Endothelial cell of umbilical vein (primary cell): ENCODE data around the gene MCC. TPM values are rescaled to one million over a fixed set of nuclear protein-coding genes. Genes with fewer than 3 reads are reported as not detected.

Experiments
- BruUV-seq: library from RNA; stranded (reverse); fragments of 400-500 nt; replicated peaks from 2 replicates; lab custom pipeline; 2021; lab: Mats Ljungman, UMichigan
- CTCF ChIA-PET: fragments of 300-600, 350-600 bp; sonication (Branson Sonifier 250); formaldehyde crosslinking; loops from one replicate; lab custom pipeline; 2021; ENCODE audit warnings: antibody characterized with exemption, inconsistent platforms; lab: Charles Lee
- POLR2A ChIA-PET: fragments of 300-600, 350-600 bp; sonication (Branson Sonifier 250); formaldehyde crosslinking; loops from one replicate; lab custom pipeline; 2021; ENCODE audit warnings: antibody characterized with exemption, inconsistent platforms; lab: Charles Lee
- DNase-seq: peaks from one replicate; pipeline ENCODE4 v3.0.0-alpha.2; 2011; ENCODE audit warnings: low read depth, low spot score
- FAIRE-seq: peaks from 2 replicates; lab custom pipeline; 2011; peaks lifted over from hg19 to GRCh38; lab: Jason Lieb, UNC
- H2AFZ ChIP-seq: 2 replicates; pipeline ENCODE4 v1.6.0; 2012; ENCODE audit warnings: low read depth, low read length, control low read depth, inconsistent platforms
- H3K27ac ChIP-seq: 2 replicates; pipeline ENCODE4 v1.5.1; 2011; ENCODE audit warnings: low read depth, mild to moderate bottlenecking, control low read depth, low read length, moderate library complexity; ENCODE audit not compliant: insufficient read depth
- H3K27me3 ChIP-seq, 2 experiments: 2 replicates each; pipeline versions ENCODE4 v1.6.0 to v1.6.1; 2011; ENCODE audit warnings: low read length in 2 of 2, mixed read lengths in 1 of 2; ENCODE audit not compliant: control insufficient read depth in 2 of 2, insufficient read depth in 2 of 2
- H3K36me3 ChIP-seq, 2 experiments: 2 replicates in 1 of 2; 3 replicates in 1 of 2; pipeline ENCODE4 v1.5.1; 2011; ENCODE audit warnings: low read length in 2 of 2, mild to moderate bottlenecking in 1 of 2, moderate library complexity in 1 of 2; ENCODE audit not compliant: control insufficient read depth in 2 of 2, insufficient read depth in 2 of 2; ENCODE audit errors: extremely low read depth in 1 of 2
- H3K4me1 ChIP-seq: 3 replicates; pipeline ENCODE4 v1.5.1; 2011; ENCODE audit warnings: mild to moderate bottlenecking, low read length; ENCODE audit not compliant: control insufficient read depth, insufficient read depth; ENCODE audit errors: extremely low read depth
- H3K4me2 ChIP-seq: 2 replicates; pipeline ENCODE4 v1.6.1; 2011; ENCODE audit warnings: low read length, control low read depth, mixed read lengths; ENCODE audit not compliant: insufficient read depth
- H3K4me3 ChIP-seq, 3 experiments: fragments of 200-600 bp in 1 of 3; sonication (generic), shearing (Covaris generic) in 1 of 3; replicated peaks in 1 of 3; 2 replicates each; pipeline ENCODE4 v1.5.1; 2011 to 2016; ENCODE audit warnings: control low read depth in 3 of 3, low read length in 3 of 3, mild to moderate bottlenecking in 2 of 3, inconsistent platforms in 1 of 3, low read depth in 1 of 3, moderate library complexity in 1 of 3; ENCODE audit not compliant: insufficient read depth in 1 of 3
- H3K79me2 ChIP-seq: 2 replicates; pipeline ENCODE4 v1.6.0; 2012; ENCODE audit warnings: low read length, inconsistent platforms; ENCODE audit not compliant: control insufficient read depth, insufficient read depth
- H3K9ac ChIP-seq: replicated peaks from 2 replicates; pipeline ENCODE3; 2011; ENCODE audit warnings: low read length, control low read depth; ENCODE audit not compliant: insufficient read depth; ENCODE audit errors: extremely low read depth
- H3K9me1 ChIP-seq: replicated peaks from 3 replicates; pipeline ENCODE4 v1.6.0; 2011; ENCODE audit warnings: mild to moderate bottlenecking, low read length; ENCODE audit not compliant: control insufficient read depth, insufficient read depth; ENCODE audit errors: extremely low read depth
- H3K9me3 ChIP-seq: replicated peaks from 2 replicates; pipeline ENCODE4 v1.5.1; 2012; ENCODE audit warnings: low read length, inconsistent platforms; ENCODE audit not compliant: control insufficient read depth, insufficient read depth
- H4K20me1 ChIP-seq: replicated peaks from 2 replicates; pipeline ENCODE3; 2011; ENCODE audit warnings: mild to moderate bottlenecking, low read length; ENCODE audit not compliant: control insufficient read depth, insufficient read depth; ENCODE audit errors: extremely low read depth
- EZH2 ChIP-seq: IDR thresholded peaks from 2 replicates; pipeline ENCODE4 v1.6.1; 2012; ENCODE audit warnings: borderline replicate concordance, low read depth, mild to moderate bottlenecking, moderate library complexity, low read length, inconsistent platforms; ENCODE audit not compliant: severe bottlenecking
- FOS ChIP-seq: IDR thresholded peaks from 2 replicates; pipeline ENCODE4 v1.6.1; 2011; ENCODE audit warnings: mild to moderate bottlenecking, low read length, moderate library complexity, borderline replicate concordance; ENCODE audit not compliant: insufficient read depth
- GATA2 ChIP-seq: IDR thresholded peaks from 2 replicates; pipeline ENCODE4 v1.7.0; 2011; ENCODE audit warnings: low read depth, mild to moderate bottlenecking, moderate library complexity, mixed read lengths, low read length; ENCODE audit not compliant: insufficient read length, insufficient read depth
- JUN ChIP-seq: IDR thresholded peaks from 2 replicates; pipeline ENCODE4 v1.6.1; 2011; ENCODE audit warnings: borderline replicate concordance, low read depth; ENCODE audit not compliant: insufficient read length, insufficient read depth
- MYC ChIP-seq: IDR thresholded peaks from one replicate; pipeline ENCODE4 v1.6.1; 2011; ENCODE audit warnings: mild to moderate bottlenecking, low read depth, low read length
- POLR2A ChIP-seq: IDR thresholded peaks from 2 replicates; pipeline ENCODE4 v1.6.1; 2012; ENCODE audit warnings: low read depth, mild to moderate bottlenecking, control low read depth, low read length
- POLR2AphosphoS5 ChIP-seq: IDR thresholded peaks from 2 replicates; pipeline ENCODE4 v1.6.1; 2012; ENCODE audit warnings: low read depth, mild to moderate bottlenecking, control low read depth, low read length, moderate library complexity; ENCODE audit not compliant: insufficient read depth
- dilution Hi-C: fragments of 300-500 bp; cut with MboI; formaldehyde crosslinking; loops from one replicate; pipeline ENCODE4 v1.15.0; 2019; ENCODE audit warnings: low sequenced_read_pairs; ENCODE audit not compliant: extremely low pct_ligation_motif_present
- intact Hi-C: fragments of 100-400 bp; cut with micrococcal nuclease; formaldehyde crosslinking; loops from one replicate; pipeline ENCODE4 v1.10.0; 2022
- polyA plus RNA-seq, 4 experiments: library from polyadenylated mRNA; depleted of rRNA in 3 of 4; stranded (reverse) in 3 of 4; unstranded in 1 of 4; fragments of >200 nt; gene quantifications; 2 replicates each; pipeline versions ENCODE4 v1.2.1 to v1.2.3, GENCODE V29; 2011 to 2012; ENCODE audit warnings: missing spikeins in 1 of 4
- total RNA-seq: library from RNA; stranded (reverse); gene quantifications from 2 replicates; pipeline ENCODE4 v1.2.3, GENCODE V29; 2021
- TF ChIP-seq, protein P1 (sequence below), 2 donors: IDR thresholded peaks; 1 replicate in 1 of 2; 2 replicates in 1 of 2; pipeline ENCODE4 v1.5.1; 2011; ENCODE audit warnings: low read length in 2 of 2, mild to moderate bottlenecking in 2 of 2, moderate library complexity in 2 of 2, control low read depth in 1 of 2, inconsistent platforms in 1 of 2, low read depth in 1 of 2; ENCODE audit not compliant: insufficient read depth in 1 of 2; ENCODE audit errors: extremely low read depth in 1 of 2
- TF ChIP-seq, protein P2 (sequence below): IDR thresholded peaks from 2 replicates; pipeline ENCODE4 v1.6.1; 2011; ENCODE audit not compliant: insufficient read depth, insufficient read length

The MCC gene
- total and polyA plus RNA-seq, 2 donors (not counting 3 experiments of a cell fraction or from before 2014, with no cell fraction given) = 6.9 to 27.5 TPM

DNA sequence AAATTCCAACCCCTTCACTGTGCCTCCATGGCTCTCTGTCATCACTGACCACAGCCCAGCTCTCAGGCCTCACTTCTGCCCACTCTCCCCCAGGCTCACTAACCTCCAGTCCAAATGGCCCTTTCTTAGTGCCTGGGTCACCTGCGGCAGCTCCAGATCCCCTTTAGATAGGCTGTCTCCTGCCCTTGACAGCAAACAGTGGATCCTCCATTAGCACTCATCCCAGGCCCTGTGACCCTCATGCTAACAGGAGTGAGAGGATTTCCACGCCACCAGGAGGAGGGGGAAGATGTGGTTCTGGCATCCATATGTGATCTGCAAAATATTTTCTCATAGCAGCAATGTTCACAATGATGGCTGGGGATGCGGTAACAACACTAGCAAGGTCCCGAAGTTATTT is 372.3 kb downstream of the MCC start:
- no peaks in the 10 kb centered on the region for H3K27me3 ChIP-seq
- no peaks in the 10 kb centered on the region for H3K9me3 ChIP-seq
- no peak overlapping the region for H3K27ac ChIP-seq
- POLR2A ChIA-PET = no interaction called here
- FAIRE-seq (no peak), DNase-seq (no peak)
- H3K4me1 ChIP-seq = peaks cover 2% of the 10 kb centered on the region
- no peak overlapping the region for H2AFZ ChIP-seq
- no peak overlapping the region for H3K4me3 ChIP-seq
- H3K9me1 ChIP-seq = no peaks in the 10 kb centered on the region
- H3K36me3 ChIP-seq = no peaks in the 10 kb centered on the region
- intact Hi-C loops (no loop called here), dilution Hi-C loops (no loop called here)
- CTCF ChIA-PET = interaction anchor here (0.8 to 1.3 kb wide), 3 partner anchors 9 to 120 kb away, joined by 3 to 4 read pairs (median 3); no protein-coding TSS in a partner anchor
- TF ChIP-seq, protein P1, sequence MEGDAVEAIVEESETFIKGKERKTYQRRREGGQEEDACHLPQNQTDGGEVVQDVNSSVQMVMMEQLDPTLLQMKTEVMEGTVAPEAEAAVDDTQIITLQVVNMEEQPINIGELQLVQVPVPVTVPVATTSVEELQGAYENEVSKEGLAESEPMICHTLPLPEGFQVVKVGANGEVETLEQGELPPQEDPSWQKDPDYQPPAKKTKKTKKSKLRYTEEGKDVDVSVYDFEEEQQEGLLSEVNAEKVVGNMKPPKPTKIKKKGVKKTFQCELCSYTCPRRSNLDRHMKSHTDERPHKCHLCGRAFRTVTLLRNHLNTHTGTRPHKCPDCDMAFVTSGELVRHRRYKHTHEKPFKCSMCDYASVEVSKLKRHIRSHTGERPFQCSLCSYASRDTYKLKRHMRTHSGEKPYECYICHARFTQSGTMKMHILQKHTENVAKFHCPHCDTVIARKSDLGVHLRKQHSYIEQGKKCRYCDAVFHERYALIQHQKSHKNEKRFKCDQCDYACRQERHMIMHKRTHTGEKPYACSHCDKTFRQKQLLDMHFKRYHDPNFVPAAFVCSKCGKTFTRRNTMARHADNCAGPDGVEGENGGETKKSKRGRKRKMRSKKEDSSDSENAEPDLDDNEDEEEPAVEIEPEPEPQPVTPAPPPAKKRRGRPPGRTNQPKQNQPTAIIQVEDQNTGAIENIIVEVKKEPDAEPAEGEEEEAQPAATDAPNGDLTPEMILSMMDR (IDR thresholded peaks at IDR 0.05; ENCODE audit: extremely low read depth in 1 of 2, insufficient read depth in 1 of 2, low read depth in 1 of 2, low read length in 2 of 2) = no peak
- no peak for TF ChIP-seq MYC
- TF ChIP-seq EZH2 = no peak
- TF ChIP-seq FOS = no peak
- no peak for TF ChIP-seq POLR2A
- no peak for TF ChIP-seq GATA2
- no peak for TF ChIP-seq JUN
- TF ChIP-seq, protein P2, sequence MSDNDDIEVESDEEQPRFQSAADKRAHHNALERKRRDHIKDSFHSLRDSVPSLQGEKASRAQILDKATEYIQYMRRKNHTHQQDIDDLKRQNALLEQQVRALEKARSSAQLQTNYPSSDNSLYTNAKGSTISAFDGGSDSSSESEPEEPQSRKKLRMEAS = no peak
- no peak for TF ChIP-seq POLR2AphosphoS5
- H3K9ac ChIP-seq = no peak overlapping the region
- no peaks in the 10 kb centered on the region for H3K79me2 ChIP-seq
- no peaks in the 10 kb centered on the region for H4K20me1 ChIP-seq
- no peak overlapping the region for H3K4me2 ChIP-seq
- BruUV-seq = no TSS peak
